B cell (primary cell): Measurements from ENCODE around the gene RMI1. TPM values are rescaled to one million over a fixed set of nuclear protein-coding genes. Genes with fewer than 3 reads are reported as not detected.
A peak's percentile ranks its signal among the peaks of the same experiment; 100 is the strongest.

ENCODE experiments used
- ATAC-seq: fragments of 200-7000 bp; cut with Tn5 transposase; one replicate; pipeline ENCODE4 v1.10.0; 2021; ENCODE audit warnings: low read depth, mild to moderate bottlenecking, moderate number of reproducible peaks, moderate library complexity
- CTCF ChIA-PET: fragments of 350-600 bp; sonication (Branson Sonifier 250); formaldehyde crosslinking; loops from one replicate; lab custom pipeline; 2021; ENCODE audit warnings: antibody characterized with exemption, inconsistent platforms; lab: Charles Lee
- POLR2A ChIA-PET: fragments of 350-600 bp; sonication (Branson Sonifier 250); formaldehyde crosslinking; loops from one replicate; lab custom pipeline; 2021; ENCODE audit warnings: antibody characterized with exemption; lab: Charles Lee
- DNase-seq: peaks from one replicate; pipeline ENCODE4 v3.0.0; 2013
- H2AFZ ChIP-seq: 2 replicates; pipeline ENCODE4 v1.6.1; 2012; ENCODE audit warnings: mild to moderate bottlenecking, low read depth, low read length; ENCODE audit not compliant: insufficient read depth, poor library complexity, severe bottlenecking
- H3K27ac ChIP-seq, 2 donors: 1 replicate in 1 of 2; 2 replicates in 1 of 2; pipeline ENCODE4 v1.5.1; 2012 to 2013; ENCODE audit warnings: low read length in 2 of 2, mild to moderate bottlenecking in 2 of 2, moderate library complexity in 1 of 2
- H3K27me3 ChIP-seq, 4 experiments: fragments of 200-600 bp in 1 of 4; sonication (generic) in 1 of 4; replicated peaks in 1 of 4; 1 replicate in 2 of 4; 2 replicates in 2 of 4; pipeline versions ENCODE4 v1.6.1 to v1.7.0; 2013 to 2016; ENCODE audit warnings: low read length in 3 of 4, mild to moderate bottlenecking in 2 of 4, mixed read lengths in 1 of 4, moderate library complexity in 1 of 4; ENCODE audit not compliant: insufficient read depth in 4 of 4, control insufficient read depth in 3 of 4; ENCODE audit errors: control extremely low read depth in 1 of 4
- H3K36me3 ChIP-seq, 2 experiments: replicated peaks in 1 of 2; 1 replicate in 1 of 2; 2 replicates in 1 of 2; pipeline versions ENCODE4 v1.6.1 to v1.7.1; 2013; ENCODE audit warnings: low read length in 1 of 2; ENCODE audit not compliant: insufficient read depth in 2 of 2, control insufficient read depth in 1 of 2; ENCODE audit errors: control extremely low read depth in 1 of 2, extremely low read depth in 1 of 2
- H3K4me1 ChIP-seq, 2 donors: fragments of 200-600 bp in 1 of 2; sonication (generic) in 1 of 2; 1 replicate in 1 of 2; 2 replicates in 1 of 2; pipeline versions ENCODE4 v1.5.1 to v1.6.1; 2013 to 2017; ENCODE audit warnings: low read length in 2 of 2; ENCODE audit not compliant: control insufficient read depth in 2 of 2, insufficient read depth in 2 of 2
- H3K4me2 ChIP-seq: replicated peaks from 2 replicates; pipeline ENCODE3; 2012; ENCODE audit warnings: mild to moderate bottlenecking, low read depth, low read length; ENCODE audit not compliant: poor library complexity, severe bottlenecking
- H3K4me3 ChIP-seq, 5 experiments: fragments of 200-600 bp in 1 of 5; sonication (generic) in 1 of 5; 1 replicate in 3 of 5; 2 replicates in 2 of 5; pipeline versions ENCODE4 v1.5.1 to v1.7.0; 2011 to 2016; ENCODE audit warnings: low read length in 4 of 5, mild to moderate bottlenecking in 4 of 5, low read depth in 2 of 5, control low read depth in 1 of 5, moderate library complexity in 1 of 5; ENCODE audit not compliant: insufficient read depth in 1 of 5; ENCODE audit errors: control extremely low read depth in 1 of 5, extremely low read depth in 1 of 5
- H3K79me2 ChIP-seq: fragments of 200-600 bp; sonication (generic); one replicate; pipeline ENCODE4 v1.6.0; 2016; ENCODE audit warnings: low read length; ENCODE audit not compliant: control insufficient read depth, insufficient read depth
- H3K9ac ChIP-seq: fragments of 200-600 bp; sonication (generic); 2 replicates; pipeline ENCODE4 v1.6.1; 2017; ENCODE audit warnings: mild to moderate bottlenecking, low read length, moderate library complexity
- H3K9me3 ChIP-seq, 3 donors: one replicate each; pipeline versions ENCODE4 v1.6.1 to v1.7.1; 2013; ENCODE audit warnings: low read length in 2 of 3; ENCODE audit not compliant: control insufficient read depth in 2 of 3, insufficient read depth in 1 of 3; ENCODE audit errors: control extremely low read depth in 1 of 3
- H4K20me1 ChIP-seq: 2 replicates; pipeline ENCODE4 v1.6.0; 2012; ENCODE audit warnings: mild to moderate bottlenecking, low read length; ENCODE audit not compliant: insufficient read depth, control insufficient read depth, poor library complexity, severe bottlenecking
- H3K27ac Mint-ChIP-seq: one replicate; pipeline ENCODE4 v1.8.0; 2021; ENCODE audit warnings: mixed read lengths
- H3K27me3 Mint-ChIP-seq: one replicate; pipeline ENCODE4 v1.8.0; 2021; ENCODE audit warnings: mixed read lengths
- H3K4me1 Mint-ChIP-seq: one replicate; pipeline ENCODE4 v1.8.0; 2021; ENCODE audit warnings: mixed read lengths
- H3K4me3 Mint-ChIP-seq: one replicate; pipeline ENCODE4 v1.8.0; 2021; ENCODE audit warnings: mixed read lengths
- H3K9me3 Mint-ChIP-seq: one replicate; pipeline ENCODE4 v1.8.0; 2022; ENCODE audit warnings: mixed read lengths; ENCODE audit not compliant: insufficient read depth
- EZH2 ChIP-seq: IDR thresholded peaks from 2 replicates; pipeline ENCODE4 v1.6.1; 2012; ENCODE audit warnings: borderline replicate concordance, low read depth, mild to moderate bottlenecking, moderate library complexity, low read length; ENCODE audit not compliant: insufficient read depth, poor library complexity, severe bottlenecking
- WGBS: methylation state at CpG from one replicate; pipeline ENCODE4 v1.1.5; 2013; ENCODE audit warnings: missing lambda C conversion rate; ENCODE audit not compliant: insufficient coverage; 5-methylcytosine and 5-hydroxymethylcytosine counted together
- intact Hi-C: fragments of 100-400 bp; cut with micrococcal nuclease; formaldehyde crosslinking; loops from one replicate; pipeline ENCODE4 v1.10.0; 2022
- polyA minus RNA-seq: library from RNA; depleted of rRNA, polyadenylated mRNA; stranded (reverse); fragments of >200 nt; gene quantifications from 2 replicates; pipeline ENCODE4 v1.2.3, GENCODE V29; 2012
- polyA plus RNA-seq: library from polyadenylated mRNA; depleted of rRNA; stranded (reverse); fragments of >200 nt; gene quantifications from 2 replicates; pipeline ENCODE4 v1.2.3, GENCODE V29; 2012
- total RNA-seq, 2 donors: library from RNA; stranded (reverse); fragments of 120-200 nt in 1 of 2; gene quantifications; 1 replicate in 1 of 2; 2 replicates in 1 of 2; pipeline versions ENCODE4 v1.2.3 to v1.2.4, GENCODE V29; 2013 to 2022
- TF ChIP-seq, protein P1 (sequence below): fragments of 200-600 bp; IDR thresholded peaks from one replicate; pipeline ENCODE4 v1.8.0; 2022; ENCODE audit warnings: antibody characterized with exemption, mild to moderate bottlenecking

RMI1 gene
- 8.6 and 8.9 TPM in 2 replicates for total RNA-seq
- 4.0 TPM for total RNA-seq (2013)
- polyA plus RNA-seq = 1.2 and 2.0 TPM in 2 replicates
- 1.2 and 1.4 TPM in 2 replicates for polyA minus RNA-seq

DNA sequence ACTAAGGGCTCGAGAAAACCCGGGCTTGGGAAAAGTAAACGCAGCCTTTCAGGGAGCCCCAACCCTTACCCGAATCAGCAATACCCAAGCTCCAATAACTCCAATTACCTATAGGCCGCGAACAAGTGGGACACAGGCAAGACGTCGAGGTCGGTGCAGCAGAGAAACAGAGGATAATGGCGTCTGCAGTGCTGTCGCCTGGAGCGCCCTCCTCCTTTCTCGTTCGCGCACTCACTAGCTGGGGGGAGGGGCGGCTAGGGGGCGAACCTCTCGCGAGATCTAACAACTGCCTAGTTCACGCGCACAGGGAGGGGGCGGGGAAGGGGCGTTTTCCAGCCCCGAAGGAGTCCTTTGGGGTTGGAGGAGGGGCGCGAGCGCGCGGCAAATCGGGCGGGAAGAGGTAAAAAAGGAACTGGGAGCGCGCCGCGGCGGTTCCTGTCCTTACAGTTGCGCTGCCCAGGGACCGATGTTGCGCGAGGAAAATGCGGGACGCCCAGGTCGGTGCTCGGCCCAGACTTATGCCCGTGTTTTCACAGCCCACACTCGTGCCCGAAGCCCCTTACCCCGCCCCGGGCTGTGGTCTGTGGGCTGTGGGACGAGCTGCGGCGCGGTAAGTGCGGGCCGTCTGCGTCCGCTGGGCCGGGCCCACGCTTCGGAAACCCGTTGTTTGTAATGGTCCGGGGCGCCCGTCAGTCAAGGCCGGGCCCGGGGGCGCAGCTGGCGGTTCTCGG is at the start of gene RMI1:
Gene RMI1 (plus strand): TSS at position 411 of the 731 bp plus-strand sequence. CDS start 20,182 bp downstream, outside the sequence.
- H3K4me1 Mint-ChIP-seq = peaks cover 33% of the 10 kb centered on the region
- ATAC-seq (peak; percentile 79), DNase-seq (peak; percentile 99)
- H3K27me3 Mint-ChIP-seq = no peaks in the 10 kb centered on the region
- Histone ChIP-seq H3K27me3 (no peaks in the 10 kb centered on the region), H3K27ac (peak within 1 kb of the TSS; percentile 99), H3K4me2 (peak within 1 kb of the TSS; percentile 81), H3K4me1 (peaks cover 18% of the 10 kb centered on the region in 2 donors), H3K4me3 (peak within 1 kb of the TSS; percentile 96 to 100 (median 99)), H3K9ac (peak within 1 kb of the TSS; percentile 100), H4K20me1 (peaks cover 40% of the 10 kb centered on the region), H3K9me3 (no peaks in the 10 kb centered on the region), H3K79me2 (peaks cover 89% of the 10 kb centered on the region), H2AFZ (peak within 1 kb of the TSS; percentile 99), H3K36me3 (peaks cover 0 to 28% of the 10 kb centered on the region in 2 experiments)
- H3K27ac Mint-ChIP-seq = peak within 1 kb of the TSS; percentile 100
- no peaks in the 10 kb centered on the region for H3K9me3 Mint-ChIP-seq
- TF ChIP-seq EZH2 = no peak
- TF ChIP-seq, protein P1, sequence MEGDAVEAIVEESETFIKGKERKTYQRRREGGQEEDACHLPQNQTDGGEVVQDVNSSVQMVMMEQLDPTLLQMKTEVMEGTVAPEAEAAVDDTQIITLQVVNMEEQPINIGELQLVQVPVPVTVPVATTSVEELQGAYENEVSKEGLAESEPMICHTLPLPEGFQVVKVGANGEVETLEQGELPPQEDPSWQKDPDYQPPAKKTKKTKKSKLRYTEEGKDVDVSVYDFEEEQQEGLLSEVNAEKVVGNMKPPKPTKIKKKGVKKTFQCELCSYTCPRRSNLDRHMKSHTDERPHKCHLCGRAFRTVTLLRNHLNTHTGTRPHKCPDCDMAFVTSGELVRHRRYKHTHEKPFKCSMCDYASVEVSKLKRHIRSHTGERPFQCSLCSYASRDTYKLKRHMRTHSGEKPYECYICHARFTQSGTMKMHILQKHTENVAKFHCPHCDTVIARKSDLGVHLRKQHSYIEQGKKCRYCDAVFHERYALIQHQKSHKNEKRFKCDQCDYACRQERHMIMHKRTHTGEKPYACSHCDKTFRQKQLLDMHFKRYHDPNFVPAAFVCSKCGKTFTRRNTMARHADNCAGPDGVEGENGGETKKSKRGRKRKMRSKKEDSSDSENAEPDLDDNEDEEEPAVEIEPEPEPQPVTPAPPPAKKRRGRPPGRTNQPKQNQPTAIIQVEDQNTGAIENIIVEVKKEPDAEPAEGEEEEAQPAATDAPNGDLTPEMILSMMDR = no peak
- under 1% methylated on average over 63 of the region's 69 CpGs for WGBS
- H3K4me3 Mint-ChIP-seq = peak within 1 kb of the TSS; percentile 92
- ChIA-PET POLR2A (interaction anchor here (0.6 to 2.7 kb wide), 10 partner anchors 8 to 351 kb away, joined by 3 to 20 read pairs (median 7); partner anchors contain the start of genes KIF27 and UBQLN1), CTCF (interaction anchor here (0.8 to 1.4 kb wide), 4 partner anchors 13 to 357 kb away, joined by 3 to 4 read pairs (median 3); partner anchors contain the start of gene KIF27)
- intact Hi-C loops = loop anchor here (1.0 to 2.0 kb wide), 6 partner anchors 24 to 1960 kb away; partner anchors contain the start of genes IDNK, KIF27 and NAA35

DNA sequence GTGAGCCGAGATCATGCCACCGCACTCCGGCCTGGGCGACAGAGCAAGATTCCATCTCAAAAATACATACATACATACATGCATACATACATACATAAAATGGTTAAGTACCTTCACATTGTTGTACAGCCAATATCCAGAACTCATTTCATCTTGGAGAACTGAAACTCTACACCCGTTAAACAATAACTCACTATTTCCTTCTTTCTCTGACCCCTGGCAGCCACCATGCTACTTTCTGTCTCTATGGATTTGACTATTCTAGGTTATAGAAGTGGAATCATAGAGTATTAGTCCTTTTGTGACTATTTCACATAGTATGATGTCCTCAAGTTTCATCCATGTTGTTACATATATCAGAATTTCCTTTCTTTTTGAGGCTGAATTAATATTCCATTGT is 49.7 kb upstream of the RMI1 start:
- no peak for DNase-seq
- Mint-ChIP-seq H3K27ac (no peak overlapping the region), H3K9me3 (no peaks in the 10 kb centered on the region), H3K4me3 (no peak overlapping the region), H3K4me1 (no peaks in the 10 kb centered on the region), H3K27me3 (peaks cover 4% of the 10 kb centered on the region)
- Histone ChIP-seq H3K79me2 (no peaks in the 10 kb centered on the region), H2AFZ (no peak overlapping the region), H3K4me3 (no peak overlapping the region), H3K36me3 (no peaks in the 10 kb centered on the region), H3K27me3 (no peaks in the 10 kb centered on the region), H3K27ac (no peak overlapping the region), H3K4me1 (no peaks in the 10 kb centered on the region), H3K9me3 (no peaks in the 10 kb centered on the region), H3K4me2 (no peak overlapping the region), H3K9ac (no peak overlapping the region), H4K20me1 (no peaks in the 10 kb centered on the region)
- TF ChIP-seq EZH2 = no peak
- TF ChIP-seq, protein P1 = no peak
- WGBS = 98% methylated on average over 4 of the region's 5 CpGs
- ATAC-seq = no peak
- ChIA-PET CTCF (interaction anchor here (1.0 to 1.4 kb wide), 2 partner anchors 9 to 385 kb away, joined by 4 read pairs; partner anchors contain the start of gene KIF27), POLR2A (no interaction called here)
- intact Hi-C loops = no loop called here
